MM.1S (cell line): ENCODE data around the gene TMEM63B.

Source experiments
- DNase-seq: peaks from one replicate; pipeline ENCODE4 v3.0.0-alpha.2; 2015
- H2AFZ ChIP-seq: fragments of 300-600 bp; sonication (generic); 2 replicates; pipeline ENCODE4 v1.6.0; 2016; ENCODE audit warnings: antibody characterized with exemption, low read length
- H3F3A ChIP-seq: fragments of 300-600 bp; sonication (generic); 2 replicates; pipeline ENCODE4 v1.6.1; 2016; ENCODE audit warnings: mild to moderate bottlenecking, antibody characterized with exemption, low read length, moderate library complexity, mixed read lengths; ENCODE audit not compliant: insufficient read depth
- H3K27ac ChIP-seq: fragments of 300-600 bp; sonication (generic); 2 replicates; pipeline ENCODE4 v1.5.1; 2016; ENCODE audit warnings: mild to moderate bottlenecking, low read length
- H3K27me3 ChIP-seq: fragments of 300-600 bp; sonication (generic); replicated peaks from 2 replicates; pipeline ENCODE4 v1.6.0; 2016; ENCODE audit warnings: low read length; ENCODE audit not compliant: insufficient read depth
- H3K36me3 ChIP-seq: fragments of 300-600 bp; sonication (generic); replicated peaks from 2 replicates; pipeline ENCODE4 v1.6.1; 2016; ENCODE audit warnings: mild to moderate bottlenecking, low read length, mixed read lengths; ENCODE audit not compliant: insufficient read depth
- H3K4me1 ChIP-seq: fragments of 300-600 bp; sonication (generic); 2 replicates; pipeline ENCODE4 v1.6.1; 2016; ENCODE audit warnings: low read length, mixed read lengths
- H3K4me2 ChIP-seq: fragments of 300-600 bp; sonication (generic); 2 replicates; pipeline ENCODE4 v1.6.0; 2016; ENCODE audit warnings: low read depth, low read length
- H3K4me3 ChIP-seq: fragments of 300-600 bp; sonication (generic); 2 replicates; pipeline ENCODE4 v1.5.1; 2016; ENCODE audit warnings: low read length, mixed read lengths
- H3K79me2 ChIP-seq: fragments of 300-600 bp; sonication (generic); 2 replicates; pipeline ENCODE4 v1.6.1; 2016; ENCODE audit warnings: mixed run types, low read length, mixed read lengths
- H3K9ac ChIP-seq: fragments of 300-600 bp; sonication (generic); 2 replicates; pipeline ENCODE4 v1.6.1; 2016; ENCODE audit warnings: low read length, mixed read lengths
- H3K9me2 ChIP-seq: fragments of 300-600 bp; sonication (generic); replicated peaks from 2 replicates; pipeline ENCODE4 v1.6.1; 2016; ENCODE audit warnings: mild to moderate bottlenecking, low read length, mixed read lengths; ENCODE audit not compliant: insufficient read depth
- H3K9me3 ChIP-seq: fragments of 300-600 bp; sonication (generic); replicated peaks from 2 replicates; pipeline ENCODE4 v1.6.1; 2016; ENCODE audit warnings: mild to moderate bottlenecking, low read length, mixed read lengths; ENCODE audit not compliant: insufficient read depth
- H4K20me1 ChIP-seq: fragments of 300-600 bp; sonication (generic); 2 replicates; pipeline ENCODE4 v1.6.1; 2016; ENCODE audit warnings: mild to moderate bottlenecking, low read length, moderate library complexity, mixed read lengths; ENCODE audit not compliant: insufficient read depth
- EZH2 ChIP-seq: fragments of 300-600 bp; sonication (generic); optimal IDR thresholded peaks from 2 replicates; pipeline ENCODE3; 2017; ENCODE audit warnings: low read depth, mild to moderate bottlenecking, antibody characterized with exemption, low read length, mixed read lengths
- EZH2phosphoT487 ChIP-seq: fragments of 300-600 bp; sonication (generic); IDR thresholded peaks from 2 replicates; pipeline ENCODE4 v1.6.1; 2018; ENCODE audit warnings: antibody characterized with exemption, low read length
- TF ChIP-seq, protein P1 (sequence below): fragments of 300-600 bp; sonication (generic); IDR thresholded peaks from 2 replicates; pipeline ENCODE4 v1.5.1; 2016; ENCODE audit warnings: antibody characterized with exemption, low read length, mixed read lengths

The TMEM63B gene

DNA sequence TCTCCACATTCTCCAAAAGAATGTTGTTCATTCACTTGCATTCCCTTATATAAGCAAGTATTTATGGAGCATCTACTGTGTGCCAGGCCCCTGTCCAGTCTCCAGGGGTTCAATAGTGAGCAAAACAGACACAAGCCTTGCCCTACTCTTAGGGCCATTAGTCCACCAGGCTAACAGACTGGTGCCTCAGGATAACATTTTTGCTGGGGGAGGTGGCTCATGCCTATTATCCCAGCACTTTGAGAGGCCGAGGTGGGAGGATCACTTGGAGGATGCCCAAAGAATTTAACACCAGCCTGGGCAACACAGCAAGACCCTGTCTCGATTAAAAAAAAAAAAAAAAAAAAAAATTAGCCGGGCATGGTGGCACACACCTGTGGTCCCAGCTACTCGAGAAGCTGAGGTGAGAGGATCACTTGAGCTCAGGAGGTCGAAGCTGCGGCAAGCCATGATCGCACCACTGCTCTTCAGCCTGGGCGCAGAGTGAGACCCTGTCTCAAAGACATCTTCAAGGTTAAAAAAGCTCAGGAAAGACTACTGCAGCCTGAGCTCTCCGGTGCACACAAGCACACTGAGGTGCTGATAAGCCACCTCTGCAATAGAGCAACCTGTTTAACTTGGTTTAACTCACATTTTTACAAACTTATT is 51.2 kb downstream of the TMEM63B start:
- no peak overlapping the region for H3K4me3 ChIP-seq
- no peaks in the 10 kb centered on the region for H3K36me3 ChIP-seq
- no peak for DNase-seq
- H2AFZ ChIP-seq = no peak overlapping the region
- no peaks in the 10 kb centered on the region for H3K79me2 ChIP-seq
- no peak overlapping the region for H3K27ac ChIP-seq
- H3K9ac ChIP-seq = no peak overlapping the region
- no peaks in the 10 kb centered on the region for H3F3A ChIP-seq
- H3K4me1 ChIP-seq = no peaks in the 10 kb centered on the region
- no peaks in the 10 kb centered on the region for H3K9me2 ChIP-seq
- no peaks in the 10 kb centered on the region for H4K20me1 ChIP-seq
- TF ChIP-seq, protein P1, sequence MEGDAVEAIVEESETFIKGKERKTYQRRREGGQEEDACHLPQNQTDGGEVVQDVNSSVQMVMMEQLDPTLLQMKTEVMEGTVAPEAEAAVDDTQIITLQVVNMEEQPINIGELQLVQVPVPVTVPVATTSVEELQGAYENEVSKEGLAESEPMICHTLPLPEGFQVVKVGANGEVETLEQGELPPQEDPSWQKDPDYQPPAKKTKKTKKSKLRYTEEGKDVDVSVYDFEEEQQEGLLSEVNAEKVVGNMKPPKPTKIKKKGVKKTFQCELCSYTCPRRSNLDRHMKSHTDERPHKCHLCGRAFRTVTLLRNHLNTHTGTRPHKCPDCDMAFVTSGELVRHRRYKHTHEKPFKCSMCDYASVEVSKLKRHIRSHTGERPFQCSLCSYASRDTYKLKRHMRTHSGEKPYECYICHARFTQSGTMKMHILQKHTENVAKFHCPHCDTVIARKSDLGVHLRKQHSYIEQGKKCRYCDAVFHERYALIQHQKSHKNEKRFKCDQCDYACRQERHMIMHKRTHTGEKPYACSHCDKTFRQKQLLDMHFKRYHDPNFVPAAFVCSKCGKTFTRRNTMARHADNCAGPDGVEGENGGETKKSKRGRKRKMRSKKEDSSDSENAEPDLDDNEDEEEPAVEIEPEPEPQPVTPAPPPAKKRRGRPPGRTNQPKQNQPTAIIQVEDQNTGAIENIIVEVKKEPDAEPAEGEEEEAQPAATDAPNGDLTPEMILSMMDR = no peak
- TF ChIP-seq EZH2 = no peak
- TF ChIP-seq EZH2phosphoT487 = no peak
- no peak overlapping the region for H3K4me2 ChIP-seq
- H3K27me3 ChIP-seq = no peaks in the 10 kb centered on the region; the same call in none of the 2 replicates
- no peaks in the 10 kb centered on the region for H3K9me3 ChIP-seq

DNA sequence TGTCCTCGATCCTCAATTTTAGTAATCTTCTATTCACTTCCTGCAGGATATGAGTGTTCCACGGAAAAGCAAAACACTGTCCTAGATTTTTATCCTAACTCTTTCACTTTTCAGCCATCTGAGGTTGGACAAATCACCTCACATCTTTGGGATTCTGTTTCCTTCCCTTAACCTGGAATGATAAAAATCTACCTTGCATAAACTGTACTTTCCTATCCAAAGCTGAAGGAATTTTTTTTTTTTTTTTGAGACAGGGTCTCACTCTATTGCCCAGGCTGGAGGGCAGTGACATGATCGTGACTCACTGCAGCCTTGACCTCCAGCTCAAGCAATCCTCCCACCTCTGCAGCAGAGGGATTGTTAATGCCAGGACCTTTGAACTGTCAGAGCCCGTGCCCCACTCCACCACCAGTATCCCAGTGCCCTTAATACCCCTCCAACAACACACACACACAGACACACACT is 51.8 kb downstream of the TMEM63B start:
- Histone ChIP-seq H3K36me3 (no peaks in the 10 kb centered on the region), H3K4me1 (no peaks in the 10 kb centered on the region), H3K4me3 (no peak overlapping the region), H3F3A (no peaks in the 10 kb centered on the region), H3K79me2 (no peaks in the 10 kb centered on the region), H3K9ac (no peak overlapping the region), H3K27ac (no peak overlapping the region), H3K9me3 (no peaks in the 10 kb centered on the region), H2AFZ (no peak overlapping the region), H3K27me3 (no peaks in the 10 kb centered on the region; the same call in none of the 2 replicates), H3K9me2 (no peaks in the 10 kb centered on the region), H4K20me1 (no peaks in the 10 kb centered on the region), H3K4me2 (no peak overlapping the region)
- TF ChIP-seq, protein P1 = no peak
- TF ChIP-seq EZH2 (no peak), EZH2phosphoT487 (no peak)
- DNase-seq = no peak

DNA sequence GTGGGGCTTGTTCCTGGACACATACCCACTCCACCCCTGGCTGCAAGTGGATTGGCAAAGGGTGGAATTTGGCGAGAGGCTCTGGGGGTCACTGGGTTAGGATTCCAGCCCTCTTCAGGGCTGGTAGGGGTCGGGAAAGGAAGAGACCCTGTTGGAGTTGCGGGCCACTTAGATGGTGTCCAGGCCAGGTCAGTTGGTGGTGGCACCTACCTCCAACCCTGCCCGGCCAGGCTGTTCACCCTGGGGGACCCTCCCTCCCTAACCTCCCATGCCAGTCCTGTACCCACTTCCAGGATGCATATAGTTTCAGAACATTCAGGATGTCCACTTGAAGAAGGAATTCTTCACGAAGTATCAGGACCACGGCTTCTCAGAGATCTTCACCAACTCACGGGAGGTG is 52.3 kb downstream of the TMEM63B start:
- Histone ChIP-seq H2AFZ (no peak overlapping the region), H3K9me3 (no peaks in the 10 kb centered on the region), H3K4me1 (no peaks in the 10 kb centered on the region), H4K20me1 (no peaks in the 10 kb centered on the region), H3K9me2 (no peaks in the 10 kb centered on the region), H3K4me3 (no peak overlapping the region), H3K36me3 (no peaks in the 10 kb centered on the region), H3K27me3 (no peaks in the 10 kb centered on the region; the same call in none of the 2 replicates), H3F3A (no peaks in the 10 kb centered on the region), H3K79me2 (no peaks in the 10 kb centered on the region), H3K4me2 (no peak overlapping the region), H3K9ac (no peak overlapping the region), H3K27ac (no peak overlapping the region)
- no peak for DNase-seq
- TF ChIP-seq EZH2 = no peak
- TF ChIP-seq, protein P1 = no peak
- TF ChIP-seq EZH2phosphoT487 = no peak
